HEK293T (cell line): ENCODE data around the gene ROBO3.

Experiments used
- ARNT ChIP-seq: fragments of 450-650 bp; IDR thresholded peaks from 2 replicates; pipeline ENCODE4 v1.6.1; 2017; ENCODE audit warnings: mild to moderate bottlenecking
- BHLHE40 ChIP-seq: fragments of 450-650 bp; IDR thresholded peaks from 2 replicates; pipeline ENCODE4 v1.6.1; 2016; ENCODE audit warnings: mild to moderate bottlenecking, moderate library complexity, borderline replicate concordance
- CTBP1 ChIP-seq: fragments of 450-650 bp; IDR thresholded peaks from 2 replicates; pipeline ENCODE4 v1.6.1; 2016; ENCODE audit warnings: borderline replicate concordance
- L3MBTL2 ChIP-seq: fragments of 450-650 bp; conservative IDR thresholded peaks from 2 replicates; pipeline ENCODE4 v1.6.1; 2016; ENCODE audit warnings: mild to moderate bottlenecking
- LEF1 ChIP-seq: fragments of 450-650 bp; IDR thresholded peaks from 2 replicates; pipeline ENCODE4 v1.6.1; 2017; ENCODE audit warnings: mild to moderate bottlenecking, borderline replicate concordance
- SUZ12 ChIP-seq: fragments of 450-650 bp; IDR thresholded peaks from 2 replicates; pipeline ENCODE4 v1.6.1; 2016; ENCODE audit warnings: mild to moderate bottlenecking
- TARDBP ChIP-seq: fragments of 450-650 bp; IDR thresholded peaks from 2 replicates; pipeline ENCODE4 v1.6.1; 2016
- ZNF384 ChIP-seq: fragments of 450-650 bp; IDR thresholded peaks from 2 replicates; pipeline ENCODE4 v1.6.1; 2016
- TF ChIP-seq, protein P1 (sequence below): fragments of 450-650 bp; IDR thresholded peaks from 2 replicates; pipeline ENCODE4 v1.6.1; 2016

DNA sequence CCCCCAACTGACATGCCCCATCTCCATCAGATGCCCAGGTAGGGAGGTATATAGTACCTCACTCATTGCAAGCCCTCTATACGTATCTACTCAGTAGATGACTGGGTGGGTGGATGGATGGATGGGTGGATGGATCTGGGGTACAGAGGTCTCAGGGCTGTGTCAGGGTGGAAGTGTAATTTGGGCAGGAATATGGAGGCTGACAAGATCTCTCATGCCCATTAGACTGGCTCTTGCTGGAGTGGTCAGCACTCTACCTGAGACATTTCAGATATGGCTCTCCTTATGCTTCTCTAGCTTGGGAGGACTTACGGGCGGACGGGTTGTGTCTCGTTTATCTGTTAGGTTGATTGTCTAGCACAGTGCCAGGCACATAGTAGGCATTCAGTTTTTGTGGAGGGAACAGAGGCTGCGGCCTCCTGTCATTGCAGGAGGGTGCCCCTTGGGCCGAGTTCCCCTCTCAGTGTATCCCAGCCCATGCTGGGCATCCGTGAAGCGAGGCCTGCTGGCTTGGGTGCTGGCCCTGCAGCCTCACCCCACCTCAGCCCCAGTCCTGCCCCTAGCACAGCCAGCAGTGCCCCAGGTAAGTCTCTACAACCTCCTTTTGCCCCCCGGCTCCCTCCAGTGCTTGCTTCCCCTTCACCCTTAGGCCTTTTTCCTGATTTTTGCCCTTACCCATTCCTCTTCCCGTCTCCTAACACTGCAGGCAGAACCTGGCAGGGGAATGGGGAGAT lies 13.7 kb downstream of the ROBO3 start:
- TF ChIP-seq ZNF384 (no peak), TARDBP (no peak), CTBP1 (no peak), BHLHE40 (no peak), L3MBTL2 (no peak), ARNT (no peak), SUZ12 (no peak), LEF1 (no peak)
- TF ChIP-seq, protein P1, sequence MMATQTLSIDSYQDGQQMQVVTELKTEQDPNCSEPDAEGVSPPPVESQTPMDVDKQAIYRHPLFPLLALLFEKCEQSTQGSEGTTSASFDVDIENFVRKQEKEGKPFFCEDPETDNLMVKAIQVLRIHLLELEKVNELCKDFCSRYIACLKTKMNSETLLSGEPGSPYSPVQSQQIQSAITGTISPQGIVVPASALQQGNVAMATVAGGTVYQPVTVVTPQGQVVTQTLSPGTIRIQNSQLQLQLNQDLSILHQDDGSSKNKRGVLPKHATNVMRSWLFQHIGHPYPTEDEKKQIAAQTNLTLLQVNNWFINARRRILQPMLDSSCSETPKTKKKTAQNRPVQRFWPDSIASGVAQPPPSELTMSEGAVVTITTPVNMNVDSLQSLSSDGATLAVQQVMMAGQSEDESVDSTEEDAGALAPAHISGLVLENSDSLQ, result no peak
